Measurements from ENCODE around the gene ADAMTS6. TPM values are rescaled to one million over a fixed set of nuclear protein-coding genes. Genes with fewer than 3 reads are reported as not detected.

The ADAMTS6 gene
- total RNA-seq, 1 donor from 2014 or later = 16.7 TPM

- Mint-ChIP-seq H3K4me1 (ENCODE audit: unreplicated experiment) (peaks cover 20% of the 10 kb centered on the region), H3K27me3 (ENCODE audit: unreplicated experiment) (peaks cover 3% of the 10 kb centered on the region), H3K27ac (ENCODE audit: unreplicated experiment) (no peak overlapping the region), H3K4me3 (ENCODE audit: unreplicated experiment) (no peak overlapping the region), H3K36me3 (ENCODE audit: low read depth, unreplicated experiment) (no peaks in the 10 kb centered on the region), H3K9me3 (ENCODE audit: unreplicated experiment) (no peaks in the 10 kb centered on the region)
- TF ChIP-seq CTCF (IDR thresholded peaks at IDR 0.05; ENCODE audit: unreplicated experiment) = no peak
- DNase-seq (ENCODE audit: low spot score) = no peak
Observed at GRCh38 chr5:65142016-65142415, 339.7 kb downstream of the ADAMTS6 start.

GRCh38 chr5:65141493-65141892, 340.2 kb downstream of the ADAMTS6 start:
- Mint-ChIP-seq H3K4me1 (ENCODE audit: unreplicated experiment) (peaks cover 23% of the 10 kb centered on the region), H3K36me3 (ENCODE audit: low read depth, unreplicated experiment) (no peaks in the 10 kb centered on the region), H3K9me3 (ENCODE audit: unreplicated experiment) (no peaks in the 10 kb centered on the region), H3K4me3 (ENCODE audit: unreplicated experiment) (no peak overlapping the region), H3K27ac (ENCODE audit: unreplicated experiment) (no peak overlapping the region), H3K27me3 (ENCODE audit: unreplicated experiment) (peaks cover 3% of the 10 kb centered on the region)
- DNase-seq (ENCODE audit: low spot score) = no peak
- no peak for TF ChIP-seq CTCF (IDR thresholded peaks at IDR 0.05; ENCODE audit: unreplicated experiment)

DNA sequence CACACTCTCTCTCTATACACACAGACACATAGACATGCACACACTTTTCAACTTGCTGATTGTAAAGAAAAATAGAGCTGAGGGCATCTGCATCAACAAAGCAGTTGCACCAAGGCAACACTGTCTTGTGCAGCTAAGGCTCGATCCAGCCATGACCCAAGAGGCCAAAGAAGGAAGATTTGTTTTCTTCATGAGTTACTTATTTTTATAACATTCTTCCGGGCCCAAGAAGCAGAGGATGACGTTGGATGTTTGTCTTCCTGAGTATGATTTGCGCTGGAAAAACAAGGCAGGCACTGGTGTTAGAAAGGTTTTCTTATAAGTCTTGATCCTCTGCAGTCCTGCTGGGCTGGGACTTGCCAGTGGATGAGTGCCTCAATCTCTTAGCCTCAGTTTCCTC, 344.1 kb downstream of the ADAMTS6 start:
- Mint-ChIP-seq H3K36me3 (ENCODE audit: low read depth, unreplicated experiment) (no peaks in the 10 kb centered on the region), H3K27me3 (ENCODE audit: unreplicated experiment) (no peaks in the 10 kb centered on the region), H3K27ac (ENCODE audit: unreplicated experiment) (no peak overlapping the region), H3K4me1 (ENCODE audit: unreplicated experiment) (peaks cover 10% of the 10 kb centered on the region), H3K9me3 (ENCODE audit: unreplicated experiment) (no peaks in the 10 kb centered on the region), H3K4me3 (ENCODE audit: unreplicated experiment) (no peak overlapping the region)
- no peak for DNase-seq (ENCODE audit: low spot score)
- no peak for TF ChIP-seq CTCF (IDR thresholded peaks at IDR 0.05; ENCODE audit: unreplicated experiment)

DNA sequence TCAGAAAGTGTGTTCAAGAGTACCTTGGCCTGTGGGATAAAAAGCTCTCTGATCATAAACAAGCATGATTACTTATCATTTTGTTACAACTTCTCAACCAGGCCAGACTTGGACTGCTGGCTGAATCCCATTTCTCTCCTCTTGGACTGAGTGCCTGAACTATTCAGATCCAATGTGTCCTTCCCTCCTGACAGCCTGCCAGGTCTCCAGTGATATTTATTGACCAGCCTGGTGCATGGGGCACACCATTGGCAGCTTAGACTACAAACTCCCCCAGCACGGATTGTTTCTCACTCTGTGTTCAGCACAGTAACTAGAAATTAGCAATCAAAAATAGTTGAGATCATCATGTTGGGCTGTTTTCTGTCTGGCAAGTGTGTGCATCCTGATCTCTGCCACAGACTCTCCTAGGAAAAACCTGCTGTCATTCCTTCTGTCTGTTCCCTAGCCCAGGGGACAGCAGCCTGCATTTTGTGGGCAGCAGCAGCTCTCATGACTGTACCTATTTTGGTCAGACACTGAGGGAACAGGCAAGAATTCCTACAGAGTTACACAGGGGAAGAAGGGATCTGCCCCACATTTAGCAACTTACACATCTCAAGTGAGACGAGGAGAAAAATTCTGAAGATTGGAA, 348.1 kb downstream of the ADAMTS6 start:
- Mint-ChIP-seq H3K27ac (ENCODE audit: unreplicated experiment) (no peak overlapping the region), H3K4me1 (ENCODE audit: unreplicated experiment) (peaks cover 2% of the 10 kb centered on the region), H3K9me3 (ENCODE audit: unreplicated experiment) (no peaks in the 10 kb centered on the region), H3K27me3 (ENCODE audit: unreplicated experiment) (no peaks in the 10 kb centered on the region), H3K4me3 (ENCODE audit: unreplicated experiment) (no peak overlapping the region), H3K36me3 (ENCODE audit: low read depth, unreplicated experiment) (no peaks in the 10 kb centered on the region)
- no peak for TF ChIP-seq CTCF (IDR thresholded peaks at IDR 0.05; ENCODE audit: unreplicated experiment)
- DNase-seq (ENCODE audit: low spot score) = no peak

- Mint-ChIP-seq H3K4me1 (ENCODE audit: unreplicated experiment) (peaks cover 2% of the 10 kb centered on the region), H3K4me3 (ENCODE audit: unreplicated experiment) (no peak overlapping the region), H3K36me3 (ENCODE audit: low read depth, unreplicated experiment) (no peaks in the 10 kb centered on the region), H3K27me3 (ENCODE audit: unreplicated experiment) (no peaks in the 10 kb centered on the region), H3K27ac (ENCODE audit: unreplicated experiment) (no peak overlapping the region), H3K9me3 (ENCODE audit: unreplicated experiment) (no peaks in the 10 kb centered on the region)
- TF ChIP-seq CTCF (IDR thresholded peaks at IDR 0.05; ENCODE audit: unreplicated experiment) = no peak
- no peak for DNase-seq (ENCODE audit: low spot score)
Observed at GRCh38 chr5:65132386-65132785, 349.3 kb downstream of the ADAMTS6 start.
